OCI-LY3 (cell line): ENCODE measurements around the gene STPG4.

ENCODE experiments used
- H2AFZ ChIP-seq: fragments of 200-600, 300-600 bp; shearing (Covaris generic); 2 replicates; pipeline ENCODE4 v1.6.0; 2014; ENCODE audit warnings: antibody characterized with exemption, low read depth, low read length
- H3K27ac ChIP-seq: fragments of 200-600, 300-600 bp; sonication (generic); 2 replicates; pipeline ENCODE4 v1.5.1; 2014; ENCODE audit warnings: mild to moderate bottlenecking, low read length, moderate library complexity, mixed read lengths
- H3K27me3 ChIP-seq: fragments of 200-600, 300-600 bp; sonication (generic); 2 replicates; pipeline ENCODE4 v1.6.1; 2014; ENCODE audit warnings: low read depth, low read length, mixed read lengths
- H3K36me3 ChIP-seq: fragments of 200-600, 300-600 bp; sonication (generic); replicated peaks from 2 replicates; pipeline ENCODE3; 2014; ENCODE audit warnings: low read depth, low read length, mixed read lengths
- H3K4me1 ChIP-seq: fragments of 300-600, 200-600 bp; sonication (generic); 2 replicates; pipeline ENCODE4 v1.6.1; 2014; ENCODE audit warnings: low read length, mixed read lengths
- H3K4me2 ChIP-seq: fragments of 200-600, 300-600 bp; sonication (generic); 2 replicates; pipeline ENCODE4 v1.6.1; 2014; ENCODE audit warnings: low read length, mixed read lengths
- H3K4me3 ChIP-seq: fragments of 300-600, 200-600 bp; sonication (generic); 2 replicates; pipeline ENCODE4 v1.5.1; 2014; ENCODE audit warnings: antibody characterized with exemption, mild to moderate bottlenecking, low read length, moderate library complexity
- H3K79me2 ChIP-seq: fragments of 300-600, 200-600 bp; shearing (Covaris generic); 2 replicates; pipeline ENCODE4 v1.6.1; 2014; ENCODE audit warnings: mild to moderate bottlenecking, low read length, mixed read lengths
- H3K9ac ChIP-seq: fragments of 300-600, 200-600 bp; shearing (Covaris generic); 2 replicates; pipeline ENCODE4 v1.6.0; 2014; ENCODE audit warnings: mild to moderate bottlenecking, low read length, moderate library complexity
- H3K9me3 ChIP-seq: fragments of 200-600, 300-600 bp; shearing (Covaris generic); 2 replicates; pipeline ENCODE4 v1.6.1; 2014; ENCODE audit warnings: low read length, mixed read lengths; ENCODE audit not compliant: insufficient read depth
- H4K20me1 ChIP-seq: fragments of 200-600, 300-600 bp; sonication (generic); 2 replicates; pipeline ENCODE4 v1.6.1; 2016; ENCODE audit warnings: low read length, mixed read lengths; ENCODE audit not compliant: insufficient read depth
- CTCF ChIP-seq: fragments of 200-600, 300-600 bp; sonication (generic); IDR thresholded peaks from 2 replicates; pipeline ENCODE4 v1.5.1; 2014; ENCODE audit warnings: antibody characterized with exemption, low read length, low read depth
- EZH2phosphoT487 ChIP-seq: fragments of 200-600 bp; shearing (Covaris generic); IDR thresholded peaks from 2 replicates; pipeline ENCODE4 v1.6.1; 2018; ENCODE audit warnings: antibody characterized with exemption, mixed run types, low read depth

STPG4 gene

GRCh38 chr2:47041891-47042684 lies 113.0 kb downstream of the STPG4 start:
- H3K27ac ChIP-seq = no peak overlapping the region
- no peaks in the 10 kb centered on the region for H3K79me2 ChIP-seq
- peaks cover 17% of the 10 kb centered on the region for H3K4me1 ChIP-seq
- no peak overlapping the region for H3K9ac ChIP-seq
- no peaks in the 10 kb centered on the region for H4K20me1 ChIP-seq
- TF ChIP-seq EZH2phosphoT487 (no peak), CTCF (no peak)
- no peak overlapping the region for H3K4me3 ChIP-seq
- H3K27me3 ChIP-seq = no peaks in the 10 kb centered on the region
- H2AFZ ChIP-seq = no peak overlapping the region
- no peak overlapping the region for H3K4me2 ChIP-seq
- H3K9me3 ChIP-seq = no peaks in the 10 kb centered on the region
- H3K36me3 ChIP-seq = peaks cover 40% of the 10 kb centered on the region

GRCh38 chr2:47041063-47041462 lies 114.0 kb downstream of the STPG4 start:
- Histone ChIP-seq H4K20me1 (no peaks in the 10 kb centered on the region), H3K9ac (no peak overlapping the region), H3K4me3 (no peak overlapping the region), H3K27me3 (no peaks in the 10 kb centered on the region), H3K79me2 (no peaks in the 10 kb centered on the region), H3K36me3 (peaks cover 35% of the 10 kb centered on the region), H3K27ac (no peak overlapping the region), H3K9me3 (no peaks in the 10 kb centered on the region), H3K4me2 (no peak overlapping the region), H3K4me1 (peaks cover 17% of the 10 kb centered on the region), H2AFZ (no peak overlapping the region)
- TF ChIP-seq EZH2phosphoT487 (no peak), CTCF (no peak)

GRCh38 chr2:47040651-47041050 lies 114.5 kb downstream of the STPG4 start:
- Histone ChIP-seq H3K9ac (no peak overlapping the region), H4K20me1 (0 out of 2 replicates have a peak, but pooled peaks cover 3% of the 10 kb centered on the region), H3K79me2 (no peaks in the 10 kb centered on the region), H3K9me3 (no peaks in the 10 kb centered on the region), H3K4me2 (no peak overlapping the region), H3K4me1 (peaks cover 20% of the 10 kb centered on the region), H2AFZ (no peak overlapping the region), H3K27me3 (no peaks in the 10 kb centered on the region), H3K36me3 (peaks cover 35% of the 10 kb centered on the region), H3K27ac (no peak overlapping the region), H3K4me3 (no peak overlapping the region)
- no peak for TF ChIP-seq EZH2phosphoT487
- no peak for TF ChIP-seq CTCF

GRCh38 chr2:47039913-47040562 lies 115.1 kb downstream of the STPG4 start:
- no peak overlapping the region for H3K4me3 ChIP-seq
- 0 out of 2 replicates have a peak, but pooled peaks cover 4% of the 10 kb centered on the region for H4K20me1 ChIP-seq
- H3K79me2 ChIP-seq = no peaks in the 10 kb centered on the region
- H3K36me3 ChIP-seq = peaks cover 34% of the 10 kb centered on the region
- TF ChIP-seq EZH2phosphoT487 (no peak), CTCF (no peak)
- peaks cover 26% of the 10 kb centered on the region for H3K4me1 ChIP-seq
- no peak overlapping the region for H3K9ac ChIP-seq
- H3K27ac ChIP-seq = no peak overlapping the region
- H3K9me3 ChIP-seq = no peaks in the 10 kb centered on the region
- H3K4me2 ChIP-seq = no peak overlapping the region
- H3K27me3 ChIP-seq = no peaks in the 10 kb centered on the region
- H2AFZ ChIP-seq = no peak overlapping the region
